HG03108 (cell line): ENCODE results near the gene SEMA4C.
"Not testable (repeated sequence)": the region's sequence is repeated elsewhere in the genome, so short reads cannot be mapped to it uniquely, and the experiment has no call there.

Experiments
- ATAC-seq: cut with Tn5 transposase; IDR thresholded peaks from one replicate; pipeline ENCODE4 v1.9.1; 2021; ENCODE audit warnings: moderate library complexity; ENCODE audit not compliant: unreplicated experiment

SEMA4C gene

DNA sequence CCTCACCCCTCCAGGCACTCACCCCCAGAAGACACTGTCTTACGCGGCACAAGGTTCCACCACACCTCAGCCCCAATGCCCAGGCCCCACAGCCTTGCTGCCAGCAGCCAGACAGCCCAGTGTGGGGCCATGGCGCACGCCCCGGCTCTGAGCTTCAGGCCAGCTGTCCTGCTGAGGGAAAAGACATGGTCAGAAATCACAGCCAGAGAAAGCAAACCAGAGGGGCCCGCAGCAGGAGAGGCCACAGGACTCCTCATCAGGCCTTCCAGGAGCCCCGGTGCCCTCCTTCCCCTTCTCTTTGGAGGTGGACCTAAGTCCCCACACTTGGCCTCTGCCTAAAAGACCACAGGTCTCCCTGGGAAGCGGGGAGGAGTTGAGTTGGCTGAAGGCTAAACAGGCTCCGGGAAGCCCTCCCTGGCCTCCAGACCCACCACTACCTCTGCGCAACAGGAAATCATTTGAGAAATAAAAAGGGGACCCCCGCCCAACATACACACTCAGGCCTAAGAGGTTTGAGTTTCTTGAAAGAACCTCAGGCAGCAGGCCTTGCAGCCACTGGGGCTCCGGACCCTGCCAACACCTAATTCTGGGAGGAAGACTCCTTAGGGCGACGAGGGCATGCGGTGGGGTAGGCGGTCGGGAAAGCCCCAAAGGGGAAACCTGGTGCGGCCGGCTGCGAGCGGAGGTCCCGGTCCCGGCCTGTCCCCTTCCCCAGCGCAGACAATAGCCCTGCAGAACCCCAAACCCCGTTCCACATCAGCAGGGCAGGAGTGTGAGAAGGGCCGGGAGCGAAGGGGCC, 1.9 kb downstream of the SEMA4C start:
- ATAC-seq: no peak

DNA sequence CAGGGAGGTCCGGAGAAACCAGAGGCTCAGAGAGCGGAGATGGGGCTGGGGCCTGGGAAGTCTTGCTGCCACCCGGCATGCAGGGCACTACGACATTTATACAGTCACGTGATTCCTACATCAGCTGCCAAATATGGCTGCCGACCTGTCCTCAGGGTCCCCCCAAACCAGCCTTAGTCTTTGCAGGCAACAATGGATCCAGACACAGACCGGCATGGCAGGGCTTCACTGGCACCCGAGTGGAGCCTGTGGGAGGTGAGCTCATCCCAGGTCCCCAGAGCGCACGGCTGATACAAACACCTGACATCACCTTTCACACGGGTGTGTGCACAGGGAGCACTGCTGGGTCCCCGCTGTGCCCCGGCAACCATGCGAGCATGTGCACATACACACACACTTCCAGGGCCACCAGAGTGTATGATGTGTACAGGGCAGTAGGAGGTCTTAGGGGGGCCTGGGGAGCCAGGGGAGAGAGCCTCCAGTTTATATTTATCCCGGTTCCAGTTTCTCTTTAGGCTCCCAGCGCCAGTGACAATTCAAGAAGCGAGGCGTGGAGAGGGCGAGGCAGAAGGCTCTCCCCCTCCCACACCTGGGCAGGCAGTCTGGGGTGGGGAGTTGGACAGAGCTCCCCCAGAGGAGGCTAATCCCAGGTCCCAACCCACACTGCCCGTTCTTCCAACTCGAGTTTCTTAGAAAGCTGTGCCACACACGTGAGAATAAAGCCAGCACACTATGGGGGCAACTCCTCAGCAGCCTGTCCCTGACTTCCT, 2.7 kb downstream of the SEMA4C start:
- no peak for ATAC-seq

GRCh38 chr2:96866586-96866985, 3.3 kb downstream of the SEMA4C start:
- no peak for ATAC-seq

DNA sequence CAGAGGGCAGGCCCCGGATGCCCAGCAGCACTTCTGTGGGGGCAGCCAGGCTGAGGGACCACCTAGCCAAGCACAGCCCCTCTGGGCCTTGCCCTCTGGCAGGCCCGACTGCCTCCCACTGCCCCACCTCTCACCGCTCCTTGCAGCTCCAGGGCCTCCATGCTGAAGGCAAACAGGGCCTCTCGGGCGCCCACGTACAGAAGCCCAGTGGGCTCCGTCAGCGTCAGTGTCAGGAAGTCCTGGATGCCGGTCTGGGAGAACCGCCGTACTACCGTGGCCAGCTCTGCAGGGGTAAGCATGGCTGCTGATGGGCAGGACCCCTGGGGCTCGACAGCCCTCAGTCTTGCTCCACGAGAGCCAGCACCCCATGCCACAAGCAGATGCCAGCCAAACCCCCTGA, 3.7 kb downstream of the SEMA4C start:
- no peak for ATAC-seq

GRCh38 chr2:96865654-96866053, 4.2 kb downstream of the SEMA4C start:
- ATAC-seq: no peak

DNA sequence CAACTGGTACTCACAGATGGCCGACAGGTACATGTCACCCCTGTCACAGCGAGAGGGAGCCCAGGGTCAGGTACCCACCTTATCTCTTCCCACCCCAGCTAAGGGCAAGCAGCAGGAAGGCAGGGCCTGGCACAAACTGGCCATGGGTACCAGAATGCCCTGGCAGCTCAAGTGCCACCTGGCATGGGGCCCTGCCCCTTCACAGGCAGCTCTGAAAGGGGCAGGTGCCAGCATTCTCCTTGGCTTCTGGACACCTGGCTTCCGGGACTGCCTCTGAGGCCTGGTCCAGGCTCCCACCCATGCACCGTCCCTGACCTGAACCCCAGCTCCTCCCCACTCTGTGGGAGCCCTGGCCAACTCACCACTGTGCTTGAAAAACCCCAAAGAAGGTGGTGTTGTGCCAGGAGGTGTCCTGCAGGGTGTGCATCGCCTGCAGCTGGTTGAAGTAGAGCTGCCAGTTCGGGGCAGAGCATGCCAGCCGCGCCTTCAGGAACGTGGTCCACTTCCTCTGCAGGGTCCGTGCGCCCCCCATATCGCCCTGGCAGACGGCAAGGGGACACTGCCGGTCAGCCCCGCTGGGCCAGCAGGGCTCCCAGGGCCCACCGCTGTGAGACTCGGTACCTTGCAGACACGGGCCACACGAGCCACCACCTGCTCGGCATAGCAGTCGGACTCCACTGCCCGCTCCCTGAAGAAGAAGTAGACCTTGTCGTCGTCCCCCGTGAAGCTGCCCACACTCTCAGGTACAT, 5.4 kb downstream of the SEMA4C start:
- no peak for ATAC-seq

DNA sequence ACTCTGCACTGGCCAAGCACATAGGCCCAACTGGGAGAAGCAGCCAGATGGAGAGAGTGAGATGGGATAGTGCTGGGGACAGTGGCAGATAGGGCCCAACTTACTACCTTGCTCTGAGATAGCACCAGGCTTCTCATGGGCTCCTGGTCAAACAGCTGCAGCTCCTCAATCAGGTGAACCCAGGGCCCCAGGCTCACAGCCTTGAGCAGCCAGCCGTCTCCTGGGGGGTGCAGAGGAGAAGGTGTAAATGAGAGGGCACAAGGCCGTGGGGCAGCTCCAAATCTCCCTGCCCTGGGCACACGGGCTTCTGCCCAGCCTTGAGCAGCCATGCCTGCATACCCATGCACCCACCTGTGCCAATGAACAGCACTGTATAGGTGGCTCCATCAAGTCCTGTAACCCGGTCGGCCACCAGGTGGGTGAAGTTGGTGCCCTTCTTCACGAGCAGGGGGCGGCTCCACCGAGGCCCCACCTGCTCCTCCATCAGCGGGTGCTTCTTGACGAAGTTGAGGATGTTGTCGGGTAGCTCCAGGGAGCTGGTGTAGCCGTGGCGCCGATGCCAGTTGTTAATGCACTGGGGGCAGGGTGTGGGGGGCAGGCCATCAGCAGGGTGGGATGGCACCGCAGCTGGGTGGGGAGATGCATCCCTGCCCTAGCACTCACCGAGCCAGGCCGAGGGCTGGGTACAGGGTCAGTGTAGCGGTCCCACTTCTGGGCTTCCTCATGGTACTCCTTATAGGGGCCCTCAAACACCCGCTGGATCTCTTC, 6.1 kb downstream of the SEMA4C start:
- ATAC-seq: no peak

DNA sequence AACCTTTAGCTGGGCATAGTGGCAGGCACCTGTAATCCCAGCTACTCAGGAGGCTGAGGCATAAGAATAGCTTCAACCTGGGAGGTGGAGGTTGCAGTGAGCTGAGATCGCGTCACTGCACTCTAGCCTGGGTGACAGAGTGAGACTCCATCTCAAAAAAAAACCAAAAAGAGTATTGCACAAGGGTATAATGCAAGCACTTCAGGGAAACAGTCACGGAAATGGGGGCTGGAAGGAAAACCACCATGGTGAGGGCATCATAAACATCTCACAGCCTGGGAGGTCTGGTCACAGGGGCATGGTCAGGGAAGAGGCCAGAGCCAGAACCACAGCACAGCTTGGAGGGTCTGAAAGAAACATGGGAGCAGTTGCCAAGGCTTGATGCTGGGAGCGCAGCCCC, 6.8 kb downstream of the SEMA4C start:
- not testable (repeated sequence) for ATAC-seq

- ATAC-seq: no peak
These were observed 8.8 kb downstream of the SEMA4C start for GRCh38 chr2:96861074-96861473.

DNA sequence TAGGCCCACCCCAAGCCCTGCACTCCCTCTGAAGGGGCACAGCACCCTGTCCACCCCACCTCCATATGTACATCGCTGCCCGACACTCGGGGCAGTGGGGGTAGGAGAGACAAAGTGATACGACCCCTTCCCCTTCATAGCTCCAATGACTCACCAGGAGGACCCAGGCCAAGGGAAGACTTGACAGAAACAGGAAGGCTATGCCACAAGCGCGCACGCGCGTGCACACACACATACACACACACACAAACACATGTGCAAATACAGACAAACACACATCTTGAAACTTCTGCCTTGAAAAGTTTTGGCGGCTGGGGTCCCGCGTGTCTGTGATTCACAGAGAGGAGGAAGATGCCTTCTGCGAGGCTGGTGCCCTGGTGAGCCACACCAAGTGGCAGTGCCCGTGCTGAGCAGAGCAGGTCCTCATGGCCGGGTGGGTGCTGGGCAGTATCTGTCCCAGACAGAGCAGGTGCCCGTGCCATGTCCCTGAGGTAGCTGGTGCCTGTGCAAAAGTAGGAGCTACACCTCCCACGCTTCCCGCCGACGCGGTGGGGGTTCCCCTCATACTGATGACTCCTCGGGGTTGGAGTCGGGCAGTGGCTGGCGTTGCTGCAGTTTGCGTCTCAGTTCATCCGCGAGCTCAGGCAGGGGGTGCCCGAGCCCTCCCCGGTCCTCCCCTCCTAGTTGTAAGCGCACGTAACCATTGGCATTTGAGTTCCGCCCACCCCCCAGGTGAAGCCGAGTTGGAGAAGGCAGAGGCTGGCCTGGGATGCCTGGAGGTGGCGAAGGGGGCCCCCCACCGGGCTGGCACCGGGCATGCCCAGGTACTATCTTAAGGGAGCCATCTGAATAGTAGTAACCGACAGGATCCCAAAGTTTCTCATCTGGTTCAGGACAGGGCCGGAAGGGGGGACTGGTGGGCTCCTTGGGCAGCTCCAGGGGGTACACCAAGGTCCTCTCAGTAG, 9.5 kb downstream of the SEMA4C start:
- ATAC-seq: no peak

DNA sequence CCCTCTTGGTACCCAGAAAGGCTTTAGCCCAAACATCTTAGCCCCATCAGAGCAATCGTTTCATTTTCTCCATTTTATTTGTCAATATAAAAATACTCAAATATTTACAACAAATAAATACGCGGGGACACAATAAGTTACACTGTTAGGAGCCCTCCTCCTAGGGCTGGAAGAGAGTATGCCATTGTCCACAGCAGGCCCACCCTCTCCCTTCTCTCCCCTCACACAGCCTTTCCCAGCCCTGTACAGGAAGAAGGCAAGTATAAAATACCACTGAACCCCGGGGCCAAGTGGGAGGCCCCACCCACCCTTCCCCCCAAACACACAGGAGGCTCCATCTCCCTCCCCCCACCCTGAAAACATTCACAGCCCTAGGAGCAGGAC, 10.2 kb downstream of the SEMA4C start:
- ATAC-seq: no peak

GRCh38 chr2:96859099-96859649, 10.7 kb downstream of the SEMA4C start:
- ATAC-seq: no peak

GRCh38 chr2:96857667-96858372, 12.1 kb downstream of the SEMA4C start, which contains the start of gene ANKRD39:
Gene ANKRD39 (minus strand): TSS chr2:96858016. CDS start chr2:96857987, 29 bp downstream.
- ATAC-seq: peak; percentile 93

DNA sequence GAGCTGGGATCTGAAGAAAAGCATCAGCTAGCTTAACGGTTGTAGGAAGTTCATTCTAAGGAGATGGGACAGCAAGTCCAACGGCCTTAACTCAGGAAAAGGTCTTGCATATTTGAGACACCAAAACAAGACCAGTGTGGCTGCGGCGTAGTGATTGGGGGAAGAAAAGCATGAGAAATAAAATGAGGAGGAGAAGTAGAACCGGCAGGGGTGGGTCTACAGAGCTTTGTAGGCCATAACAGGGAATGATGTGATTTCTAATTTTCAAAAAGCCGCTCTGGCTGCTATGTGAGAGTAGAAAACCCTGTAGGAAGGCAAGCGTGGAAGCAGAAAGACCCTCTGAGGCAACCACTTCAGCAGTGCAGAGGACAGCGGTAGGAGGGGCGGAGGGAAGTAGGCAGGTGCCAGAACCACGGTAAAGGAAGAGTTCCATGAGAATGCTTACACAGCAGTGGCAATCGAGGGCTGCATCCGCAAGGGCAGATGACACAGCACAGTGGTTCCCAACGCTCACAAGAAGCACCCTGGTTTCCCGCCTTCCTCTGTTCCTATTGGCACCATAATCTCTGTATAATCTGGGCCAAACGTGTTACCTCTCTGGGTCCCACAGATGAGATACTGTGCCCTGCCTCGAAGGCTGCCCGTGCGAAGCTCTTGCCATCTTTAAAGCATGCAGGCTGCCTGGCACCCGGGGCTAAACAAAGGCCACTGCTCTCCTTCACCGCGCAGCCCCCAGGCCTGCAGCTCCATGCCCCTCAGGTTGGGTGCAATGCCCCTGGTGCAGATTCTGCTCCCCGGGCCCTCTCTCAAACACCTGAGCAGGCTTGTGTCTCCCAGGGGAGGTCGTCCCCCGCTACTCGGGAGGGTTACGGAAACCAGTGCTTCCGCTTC, 12.9 kb downstream of the SEMA4C start:
- ATAC-seq: peak; percentile 28

DNA sequence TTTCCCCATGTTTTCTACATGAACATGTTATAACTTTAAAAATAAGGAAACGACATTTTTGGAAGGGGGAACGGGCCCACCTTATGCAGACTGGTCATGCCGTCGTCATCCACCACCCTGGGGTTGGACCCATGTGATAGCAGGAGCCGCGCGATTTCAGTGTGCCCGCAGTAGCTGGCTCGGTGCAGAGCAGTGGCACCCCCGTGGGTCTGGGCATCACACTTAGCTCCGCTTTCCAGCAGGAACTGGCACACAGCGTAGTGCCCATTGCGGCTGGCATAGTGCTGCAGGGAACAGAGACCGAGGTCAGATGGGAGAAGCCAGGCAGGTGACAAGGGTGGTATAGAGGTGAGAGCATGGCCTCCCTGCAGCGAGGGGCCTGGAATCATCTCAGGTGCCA, 16.6 kb downstream of the SEMA4C start:
- no peak for ATAC-seq

DNA sequence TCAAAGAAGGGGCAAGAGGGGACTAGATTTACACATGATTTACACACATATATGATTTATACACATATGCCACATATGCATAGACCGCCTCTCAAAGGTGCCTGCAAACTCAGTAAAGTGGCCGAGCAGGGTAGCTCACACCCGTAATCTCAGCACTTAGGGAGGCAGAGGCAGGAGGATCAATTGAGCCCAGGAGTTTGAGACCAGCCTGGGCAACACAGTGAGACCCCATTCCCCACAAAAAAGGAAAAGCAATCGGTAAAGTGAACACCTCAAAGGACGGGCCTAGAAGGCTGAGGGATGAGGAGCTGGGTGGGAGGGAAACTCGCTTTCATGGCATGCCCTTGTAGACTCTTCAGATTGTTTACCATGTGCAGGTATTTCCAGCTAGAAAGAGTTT, 17.2 kb downstream of the SEMA4C start:
- no peak for ATAC-seq

GRCh38 chr2:96848264-96848663, 21.6 kb downstream of the SEMA4C start:
- no peak for ATAC-seq

GRCh38 chr2:96847586-96847985, 22.3 kb downstream of the SEMA4C start:
- no peak for ATAC-seq
